Body of pancreas (tissue), 4 donors: Measurements from ENCODE around the gene OR10T2. TPM values are rescaled to one million over a fixed set of nuclear protein-coding genes. Genes with fewer than 3 reads are reported as not detected.
"Not testable (repeated sequence)": the region's sequence is repeated elsewhere in the genome, so short reads cannot be mapped to it uniquely, and the experiment has no call there.

Experiments
- ATAC-seq: fragments of 150-250 bp; one replicate; pipeline ENCODE4 v1.9.1; 2016
- DNase-seq, 4 donors: peaks; one replicate each; pipeline ENCODE4 v3.0.0-alpha.2; 2019
- H3K27ac ChIP-seq, 4 donors: fragments of 200-600 bp; sonication (generic); 1 replicate in 3 of 4; 2 replicates in 1 of 4; pipeline versions ENCODE4 v1.5.1 to v1.6.1; 2016 to 2019; ENCODE audit warnings: mild to moderate bottlenecking in 1 of 4, mixed read lengths in 1 of 4, moderate library complexity in 1 of 4
- H3K27me3 ChIP-seq, 2 donors: fragments of 200-600 bp; sonication (generic); one replicate each; pipeline ENCODE4 v1.6.0; 2016; ENCODE audit warnings: mild to moderate bottlenecking in 1 of 2
- H3K36me3 ChIP-seq, 2 donors: fragments of 200-600 bp; sonication (generic); replicated peaks in 1 of 2; 2 replicates each; pipeline ENCODE4 v1.5.1; 2016; ENCODE audit warnings: low read depth in 2 of 2; ENCODE audit not compliant: insufficient read depth in 1 of 2
- H3K4me1 ChIP-seq: fragments of 200-600 bp; sonication (generic); one replicate; pipeline ENCODE4 v1.6.0; 2016
- H3K4me3 ChIP-seq, 2 donors: fragments of 200-600 bp; sonication (generic); 1 replicate in 1 of 2; 2 replicates in 1 of 2; pipeline ENCODE4 v1.5.1; 2016 to 2019
- H3K9me3 ChIP-seq, 3 donors: fragments of 200-600 bp; sonication (generic); 1 replicate in 2 of 3; 2 replicates in 1 of 3; pipeline ENCODE4 v1.5.1; 2016
- POLR2A ChIP-seq, 3 donors: fragments of 450-650 bp; IDR thresholded peaks; one replicate each; pipeline ENCODE4 v1.6.1; 2016; ENCODE audit warnings: antibody characterized with exemption in 3 of 3, mild to moderate bottlenecking in 2 of 3
- WGBS, 2 donors: methylation state at CpG; one replicate each; pipeline ENCODE4 v1.1.5; 2017; 5-methylcytosine and 5-hydroxymethylcytosine counted together
- intact Hi-C: fragments of 100-400 bp; cut with DNase I; formaldehyde crosslinking; loops from one replicate; pipeline ENCODE4 v1.15.1; 2023
- total RNA-seq, 2 donors: library from RNA; depleted of rRNA; stranded (reverse); fragments of >200 nt; gene quantifications; one replicate each; pipeline ENCODE4 v1.1.0, GENCODE V29; 2016
- TF ChIP-seq, protein P1 (sequence below), 7 experiments: fragments of 450-650 bp in 4 of 7; fragments of 200-600 bp in 3 of 7; sonication (generic) in 3 of 7; IDR thresholded peaks; one replicate each; pipeline ENCODE4 v1.5.1; 2016 to 2019; ENCODE audit warnings: antibody characterized with exemption in 7 of 7

Gene OR10T2, protein sequence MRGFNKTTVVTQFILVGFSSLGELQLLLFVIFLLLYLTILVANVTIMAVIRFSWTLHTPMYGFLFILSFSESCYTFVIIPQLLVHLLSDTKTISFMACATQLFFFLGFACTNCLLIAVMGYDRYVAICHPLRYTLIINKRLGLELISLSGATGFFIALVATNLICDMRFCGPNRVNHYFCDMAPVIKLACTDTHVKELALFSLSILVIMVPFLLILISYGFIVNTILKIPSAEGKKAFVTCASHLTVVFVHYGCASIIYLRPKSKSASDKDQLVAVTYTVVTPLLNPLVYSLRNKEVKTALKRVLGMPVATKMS
- not detected for total RNA-seq

DNA sequence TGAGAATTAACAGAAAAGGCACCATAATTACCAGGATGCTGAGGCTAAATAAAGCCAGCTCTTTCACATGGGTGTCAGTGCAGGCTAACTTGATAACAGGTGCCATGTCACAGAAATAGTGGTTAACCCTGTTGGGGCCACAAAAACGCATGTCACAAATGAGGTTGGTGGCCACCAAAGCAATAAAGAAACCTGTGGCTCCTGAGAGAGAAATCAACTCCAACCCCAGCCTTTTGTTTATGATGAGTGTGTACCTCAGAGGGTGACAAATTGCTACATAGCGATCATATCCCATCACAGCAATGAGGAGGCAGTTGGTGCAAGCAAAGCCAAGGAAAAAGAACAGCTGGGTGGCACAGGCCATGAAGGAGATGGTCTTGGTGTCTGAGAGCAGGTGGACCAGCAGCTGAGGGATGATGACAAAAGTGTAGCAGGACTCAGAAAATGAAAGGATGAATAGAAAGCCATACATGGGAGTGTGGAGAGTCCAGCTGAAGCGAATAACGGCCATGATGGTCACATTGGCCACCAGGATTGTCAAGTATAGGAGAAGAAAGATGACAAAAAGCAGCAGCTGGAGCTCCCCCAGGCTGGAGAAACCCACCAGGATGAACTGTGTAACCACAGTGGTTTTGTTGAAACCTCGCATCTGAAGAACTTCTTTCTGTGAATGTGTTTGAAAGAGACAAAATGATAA, at the start of gene OR10T2:
Gene OR10T2 (minus strand): TSS at position 649 of the 697 bp plus-strand sequence. CDS start 0 bp downstream, at position 649.
- intact Hi-C loops = no loop called here
- ATAC-seq = no peak
- Histone ChIP-seq H3K36me3 (no peaks in the 10 kb centered on the region), H3K27me3 (no peaks in the 10 kb centered on the region), H3K9me3 (no peaks in the 10 kb centered on the region), H3K4me1 (no peaks in the 10 kb centered on the region), H3K4me3 (no peak within 1 kb of the TSS), H3K27ac (no peak within 1 kb of the TSS)
- no peak for DNase-seq
- TF ChIP-seq POLR2A (IDR thresholded peaks at IDR 0.05) = no peak
- TF ChIP-seq, protein P1, sequence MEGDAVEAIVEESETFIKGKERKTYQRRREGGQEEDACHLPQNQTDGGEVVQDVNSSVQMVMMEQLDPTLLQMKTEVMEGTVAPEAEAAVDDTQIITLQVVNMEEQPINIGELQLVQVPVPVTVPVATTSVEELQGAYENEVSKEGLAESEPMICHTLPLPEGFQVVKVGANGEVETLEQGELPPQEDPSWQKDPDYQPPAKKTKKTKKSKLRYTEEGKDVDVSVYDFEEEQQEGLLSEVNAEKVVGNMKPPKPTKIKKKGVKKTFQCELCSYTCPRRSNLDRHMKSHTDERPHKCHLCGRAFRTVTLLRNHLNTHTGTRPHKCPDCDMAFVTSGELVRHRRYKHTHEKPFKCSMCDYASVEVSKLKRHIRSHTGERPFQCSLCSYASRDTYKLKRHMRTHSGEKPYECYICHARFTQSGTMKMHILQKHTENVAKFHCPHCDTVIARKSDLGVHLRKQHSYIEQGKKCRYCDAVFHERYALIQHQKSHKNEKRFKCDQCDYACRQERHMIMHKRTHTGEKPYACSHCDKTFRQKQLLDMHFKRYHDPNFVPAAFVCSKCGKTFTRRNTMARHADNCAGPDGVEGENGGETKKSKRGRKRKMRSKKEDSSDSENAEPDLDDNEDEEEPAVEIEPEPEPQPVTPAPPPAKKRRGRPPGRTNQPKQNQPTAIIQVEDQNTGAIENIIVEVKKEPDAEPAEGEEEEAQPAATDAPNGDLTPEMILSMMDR (IDR thresholded peaks at IDR 0.05) = no peak
- 55 to 61% methylated on average over 5 of the region's 5 CpGs for WGBS, 2 donors

DNA sequence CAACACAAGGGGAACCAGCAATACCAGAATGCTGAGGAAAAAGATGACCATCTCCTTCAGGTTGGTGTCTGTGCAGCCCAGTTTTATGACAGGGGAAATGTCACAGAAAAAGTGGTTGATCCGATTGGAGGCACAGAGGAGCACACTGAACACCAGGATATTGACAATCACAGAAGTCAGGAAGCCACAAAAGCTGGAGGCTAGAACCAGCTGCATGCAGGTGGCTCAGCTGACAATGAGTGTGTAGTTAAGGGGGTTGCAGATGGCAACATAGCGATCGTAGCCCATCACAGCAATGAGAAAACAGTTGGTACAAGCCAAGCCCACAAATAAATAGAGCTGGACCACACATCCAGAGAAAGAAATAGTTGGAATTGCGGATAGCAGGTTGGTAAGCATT, 46.1 kb upstream of the OR10T2 start:
- Histone ChIP-seq H3K9me3 (peaks cover 0 to 6% (median 0%) of the 10 kb centered on the region in 3 donors), H3K36me3 (no peaks in the 10 kb centered on the region), H3K4me1 (no peaks in the 10 kb centered on the region), H3K27ac (no peak overlapping the region), H3K27me3 (no peaks in the 10 kb centered on the region), H3K4me3 (no peak overlapping the region)
- intact Hi-C loops = no loop called here
- TF ChIP-seq, protein P1 (IDR thresholded peaks at IDR 0.05) = no peak
- TF ChIP-seq POLR2A (IDR thresholded peaks at IDR 0.05) = no peak
- ATAC-seq (no peak), DNase-seq (no peak)
- WGBS, 2 donors = 45 to 58% methylated on average over 4 of the region's 4 CpGs

DNA sequence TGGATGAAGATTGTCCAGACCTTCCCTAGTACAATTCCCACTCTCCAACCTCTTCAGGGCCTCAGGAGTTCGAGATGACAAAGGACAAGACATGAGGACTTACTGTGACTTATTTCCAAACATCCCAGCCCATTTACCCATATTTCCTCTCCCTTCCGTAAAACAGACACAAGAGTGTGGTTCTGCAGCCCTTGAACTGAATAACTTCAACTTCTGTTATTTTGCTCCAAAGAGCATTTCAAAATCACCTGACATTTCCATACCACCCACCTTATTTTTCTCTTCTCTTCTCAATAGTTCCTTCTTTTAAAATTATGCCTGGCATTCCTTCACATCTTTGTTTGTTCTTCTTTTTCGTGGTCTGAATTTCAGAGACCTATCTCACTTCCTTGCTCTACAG, 35.5 kb upstream of the OR10T2 start:
- ATAC-seq = no peak
- no peak for DNase-seq
- no peaks in the 10 kb centered on the region for H3K27me3 ChIP-seq
- no peaks in the 10 kb centered on the region for H3K9me3 ChIP-seq
- H3K36me3 ChIP-seq = no peaks in the 10 kb centered on the region
- H3K27ac ChIP-seq = no peak overlapping the region
- H3K4me1 ChIP-seq = no peaks in the 10 kb centered on the region
- intact Hi-C loops = no loop called here
- 34 to 37% methylated on average over 3 of the region's 3 CpGs for WGBS, 2 donors
- TF ChIP-seq, protein P1 (IDR thresholded peaks at IDR 0.05) = no peak
- TF ChIP-seq POLR2A (IDR thresholded peaks at IDR 0.05) = no peak
- H3K4me3 ChIP-seq = no peak overlapping the region

DNA sequence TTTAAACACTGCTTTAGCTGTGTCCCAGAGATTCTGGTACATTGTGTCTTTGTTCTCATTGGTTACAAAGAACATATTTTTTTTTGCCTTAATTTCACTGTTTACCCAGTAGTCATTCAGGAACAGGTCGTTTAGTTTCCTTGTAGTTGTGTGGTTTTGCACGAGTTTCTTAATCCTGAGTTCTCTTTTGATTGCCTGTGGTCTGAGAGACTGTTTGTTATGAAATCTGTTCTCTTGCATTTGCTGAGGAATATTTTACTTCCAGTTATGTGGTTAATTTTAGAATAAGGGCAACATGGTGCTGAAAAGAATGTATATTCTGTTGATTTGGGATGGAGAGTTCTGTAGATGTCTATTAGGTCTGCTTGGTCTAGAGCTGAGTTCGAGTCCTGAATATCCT, 30.9 kb upstream of the OR10T2 start:
- H3K27ac ChIP-seq, H3K27me3 ChIP-seq, H3K9me3 ChIP-seq, H3K4me1 ChIP-seq, DNase-seq, H3K4me3 ChIP-seq, intact Hi-C loops, ATAC-seq, H3K36me3 ChIP-seq: not testable (repeated sequence)
- 33% methylated on average over 3 of the region's 3 CpGs for WGBS, 2 donors

DNA sequence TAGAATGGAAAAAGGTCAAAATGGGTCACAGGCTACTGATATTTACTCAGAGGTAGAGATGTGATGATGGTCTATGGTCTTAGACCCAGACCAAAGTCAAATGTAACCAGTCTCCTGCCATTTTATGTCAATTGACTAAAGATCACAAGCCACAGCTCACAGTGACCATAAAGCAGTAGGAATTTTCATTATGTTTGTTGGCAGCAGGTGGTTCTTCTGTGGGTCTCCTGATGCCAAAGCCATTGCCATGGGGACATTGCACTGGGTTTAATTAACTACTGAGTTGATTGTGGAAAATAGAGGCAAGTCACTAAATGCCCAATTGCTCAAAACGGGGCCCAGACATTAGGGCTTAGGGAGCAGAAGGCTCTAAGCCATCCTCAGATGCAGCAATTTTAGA, 26.9 kb upstream of the OR10T2 start, which contains the start of gene OR10K2:
Gene OR10K2 (minus strand): TSS at position 101 of the 400 bp plus-strand sequence. CDS start 5,371 bp downstream, outside the sequence.
- intact Hi-C loops = no loop called here
- H3K4me3 ChIP-seq = no peak within 1 kb of the TSS
- peaks cover 0 to 6% (median 0%) of the 10 kb centered on the region in 3 donors for H3K9me3 ChIP-seq
- no peak for TF ChIP-seq POLR2A (IDR thresholded peaks at IDR 0.05)
- TF ChIP-seq, protein P1 (IDR thresholded peaks at IDR 0.05) = no peak
- DNase-seq (no peak), ATAC-seq (no peak)
- no peaks in the 10 kb centered on the region for H3K4me1 ChIP-seq
- H3K36me3 ChIP-seq = no peaks in the 10 kb centered on the region
- WGBS, 2 donors = 68 to 73% methylated on average over 1 of the region's 1 CpG
- no peak within 1 kb of the TSS for H3K27ac ChIP-seq
- H3K27me3 ChIP-seq = no peaks in the 10 kb centered on the region
